Common myeloid progenitor, CD34-positive (primary cell): ENCODE results near the gene GDA.

Experiments used
- CTCF ChIA-PET: fragments of 350-600 bp; sonication (Branson Sonifier 250); formaldehyde crosslinking; loops from one replicate; lab custom pipeline; 2021; ENCODE audit warnings: antibody characterized with exemption; lab: Charles Lee
- POLR2A ChIA-PET: fragments of 350-600 bp; sonication (Branson Sonifier 250); formaldehyde crosslinking; loops from one replicate; lab custom pipeline; 2021; ENCODE audit warnings: antibody characterized with exemption; lab: Charles Lee
- DNase-seq, 3 donors: peaks; one replicate each; pipeline versions ENCODE4 v3.0.0 to v3.0.0-alpha.2; 2013
- H3K27ac ChIP-seq, 2 experiments: 1 replicate in 1 of 2; 2 replicates in 1 of 2; pipeline ENCODE4 v1.7.0; 2013; ENCODE audit warnings: inconsistent platforms in 2 of 2, low read length in 2 of 2, mild to moderate bottlenecking in 2 of 2, low read depth in 1 of 2, moderate library complexity in 1 of 2; ENCODE audit not compliant: severe bottlenecking in 2 of 2, insufficient read depth in 1 of 2, poor library complexity in 1 of 2
- H3K27me3 ChIP-seq, 5 experiments: replicated peaks in 2 of 5; 1 replicate in 3 of 5; 2 replicates in 2 of 5; pipeline versions ENCODE4 v1.6.1 to v1.7.0; 2013; ENCODE audit warnings: low read length in 4 of 5, mild to moderate bottlenecking in 2 of 5, moderate library complexity in 2 of 5, inconsistent platforms in 1 of 5; ENCODE audit not compliant: insufficient read depth in 5 of 5, control insufficient read depth in 4 of 5
- H3K36me3 ChIP-seq, 4 experiments: 1 replicate in 2 of 4; 2 replicates in 2 of 4; pipeline versions ENCODE4 v1.6.1 to v1.7.0; 2013; ENCODE audit warnings: low read length in 3 of 4, control low read depth in 1 of 4, mild to moderate bottlenecking in 1 of 4; ENCODE audit not compliant: control insufficient read depth in 4 of 4, insufficient read depth in 4 of 4
- H3K4me1 ChIP-seq, 4 experiments: 1 replicate in 3 of 4; 2 replicates in 1 of 4; pipeline versions ENCODE4 v1.6.1 to v1.7.1; 2013; ENCODE audit warnings: low read length in 3 of 4, mild to moderate bottlenecking in 3 of 4, control low read depth in 1 of 4, inconsistent platforms in 1 of 4, moderate library complexity in 1 of 4; ENCODE audit not compliant: control insufficient read depth in 4 of 4, insufficient read depth in 4 of 4; ENCODE audit errors: control extremely low read depth in 1 of 4
- H3K4me3 ChIP-seq, 7 experiments: 1 replicate in 4 of 7; 2 replicates in 3 of 7; pipeline versions ENCODE4 v1.5.1 to v1.7.0; 2013; ENCODE audit warnings: mild to moderate bottlenecking in 7 of 7, low read length in 6 of 7, moderate library complexity in 6 of 7, inconsistent platforms in 2 of 7, low read depth in 2 of 7, control low read depth in 1 of 7; ENCODE audit not compliant: insufficient read depth in 4 of 7, control insufficient read depth in 1 of 7; ENCODE audit errors: extremely low read depth in 1 of 7
- H3K9me3 ChIP-seq, 5 experiments: 1 replicate in 4 of 5; 2 replicates in 1 of 5; pipeline versions ENCODE4 v1.6.1 to v1.7.1; 2013; ENCODE audit warnings: low read length in 4 of 5, mild to moderate bottlenecking in 2 of 5, inconsistent platforms in 1 of 5, low read depth in 1 of 5, moderate library complexity in 1 of 5; ENCODE audit not compliant: control insufficient read depth in 4 of 5, insufficient read depth in 2 of 5; ENCODE audit errors: control extremely low read depth in 1 of 5
- WGBS: methylation state at CpG from one replicate; pipeline ENCODE4 v1.1.5; 2013; ENCODE audit not compliant: insufficient coverage; 5-methylcytosine and 5-hydroxymethylcytosine counted together

GDA gene

GRCh38 chr9:72188232-72188631 lies 39.0 kb downstream of the GDA start:
- Histone ChIP-seq H3K4me3 (no peak overlapping the region), H3K27ac (no peak overlapping the region), H3K36me3 (no peaks in the 10 kb centered on the region), H3K9me3 (peaks cover 0 to 3% (median 0%) of the 10 kb centered on the region in 5 experiments), H3K27me3 (no peaks in the 10 kb centered on the region), H3K4me1 (peaks cover 0 to 2% (median under 1%) of the 10 kb centered on the region in 4 experiments)
- ChIA-PET POLR2A (no interaction called here), CTCF (no interaction called here)
- no peak for DNase-seq
- 33% methylated on average over 1 of the region's 1 CpG for WGBS

- Histone ChIP-seq H3K27ac (no peak overlapping the region), H3K27me3 (no peaks in the 10 kb centered on the region), H3K9me3 (no peaks in the 10 kb centered on the region), H3K4me3 (no peak overlapping the region), H3K36me3 (no peaks in the 10 kb centered on the region), H3K4me1 (peaks cover 0 to 6% (median 3%) of the 10 kb centered on the region in 4 experiments)
- WGBS: 16% methylated on average over 5 of the region's 5 CpGs
- ChIA-PET CTCF (interaction anchor here (1.7 kb wide), 1 partner anchor 9 kb away, joined by 9 read pairs; no protein-coding TSS in a partner anchor), POLR2A (no interaction called here)
- peak; percentile 4 to 71 (median 53) for DNase-seq
Measured at GRCh38 chr9:72193478-72193881, 44.2 kb downstream of the GDA start.

- Histone ChIP-seq H3K4me1 (no peaks in the 10 kb centered on the region), H3K4me3 (no peak overlapping the region), H3K27ac (no peak overlapping the region), H3K36me3 (no peaks in the 10 kb centered on the region), H3K9me3 (no peaks in the 10 kb centered on the region), H3K27me3 (no peaks in the 10 kb centered on the region)
- no peak for DNase-seq
- ChIA-PET POLR2A (no interaction called here), CTCF (no interaction called here)
- 97% methylated on average over 3 of the region's 3 CpGs for WGBS
Measured at GRCh38 chr9:72199238-72199637, 50.0 kb downstream of the GDA start.

GRCh38 chr9:72200452-72200851 lies 51.2 kb downstream of the GDA start:
- H3K27ac ChIP-seq: no peak overlapping the region
- H3K36me3 ChIP-seq: no peaks in the 10 kb centered on the region
- H3K4me1 ChIP-seq: no peaks in the 10 kb centered on the region
- no peaks in the 10 kb centered on the region for H3K27me3 ChIP-seq
- H3K9me3 ChIP-seq: no peaks in the 10 kb centered on the region
- no peak for DNase-seq
- H3K4me3 ChIP-seq: no peak overlapping the region
- POLR2A ChIA-PET: no interaction called here
- CTCF ChIA-PET: no interaction called here
- 75% methylated on average over 3 of the region's 6 CpGs for WGBS

- H3K9me3 ChIP-seq: no peaks in the 10 kb centered on the region
- CTCF ChIA-PET: interaction anchor here (1.4 to 2.4 kb wide), 2 partner anchors 9 to 70 kb away, joined by 3 to 9 read pairs; no protein-coding TSS in a partner anchor
- H3K4me1 ChIP-seq: no peaks in the 10 kb centered on the region
- H3K4me3 ChIP-seq: no peak overlapping the region
- WGBS: 87% methylated on average over 3 of the region's 5 CpGs
- no peaks in the 10 kb centered on the region for H3K36me3 ChIP-seq
- no peak overlapping the region for H3K27ac ChIP-seq
- no peaks in the 10 kb centered on the region for H3K27me3 ChIP-seq
- POLR2A ChIA-PET: no interaction called here
- no peak for DNase-seq
Measured at GRCh38 chr9:72202009-72202408, 52.8 kb downstream of the GDA start.

GRCh38 chr9:72203205-72203803 lies 54.1 kb downstream of the GDA start:
- H3K27ac ChIP-seq: no peak overlapping the region
- ChIA-PET POLR2A (no interaction called here), CTCF (interaction anchor here (0.8 to 2.4 kb wide), 5 partner anchors 10 to 69 kb away, joined by 3 to 9 read pairs (median 3); no protein-coding TSS in a partner anchor)
- H3K27me3 ChIP-seq: peaks cover 0 to 4% (median 0%) of the 10 kb centered on the region in 5 experiments
- no peaks in the 10 kb centered on the region for H3K4me1 ChIP-seq
- H3K9me3 ChIP-seq: no peaks in the 10 kb centered on the region
- 70% methylated on average over 3 of the region's 3 CpGs for WGBS
- DNase-seq: peak; percentile 1 to 7 (median 5)
- H3K4me3 ChIP-seq: no peak overlapping the region
- H3K36me3 ChIP-seq: no peaks in the 10 kb centered on the region

GRCh38 chr9:72204062-72204461 lies 54.8 kb downstream of the GDA start:
- no peak for DNase-seq
- 100% methylated on average over 2 of the region's 7 CpGs for WGBS
- CTCF ChIA-PET: interaction anchor here (0.8 to 2.4 kb wide), 2 partner anchors 11 to 20 kb away, joined by 3 to 9 read pairs; no protein-coding TSS in a partner anchor

More at GRCh38 chr9:72204062-72204461, 54.8 kb downstream of the GDA start:
- no peaks in the 10 kb centered on the region for H3K36me3 ChIP-seq
- no peak overlapping the region for H3K4me3 ChIP-seq
- POLR2A ChIA-PET: no interaction called here
- H3K27me3 ChIP-seq: peaks cover 0 to 4% (median 0%) of the 10 kb centered on the region in 5 experiments
- no peaks in the 10 kb centered on the region for H3K4me1 ChIP-seq
- no peak overlapping the region for H3K27ac ChIP-seq
- H3K9me3 ChIP-seq: no peaks in the 10 kb centered on the region
